HPDE6-E6E7 (cell line): Measurements from ENCODE around the gene METTL22.

ENCODE experiments used
- DNase-seq: peaks from one replicate; pipeline ENCODE4 v3.0.0; 2011; ENCODE audit warnings: missing footprints; ENCODE audit errors: extremely low spot score

METTL22 gene

DNA sequence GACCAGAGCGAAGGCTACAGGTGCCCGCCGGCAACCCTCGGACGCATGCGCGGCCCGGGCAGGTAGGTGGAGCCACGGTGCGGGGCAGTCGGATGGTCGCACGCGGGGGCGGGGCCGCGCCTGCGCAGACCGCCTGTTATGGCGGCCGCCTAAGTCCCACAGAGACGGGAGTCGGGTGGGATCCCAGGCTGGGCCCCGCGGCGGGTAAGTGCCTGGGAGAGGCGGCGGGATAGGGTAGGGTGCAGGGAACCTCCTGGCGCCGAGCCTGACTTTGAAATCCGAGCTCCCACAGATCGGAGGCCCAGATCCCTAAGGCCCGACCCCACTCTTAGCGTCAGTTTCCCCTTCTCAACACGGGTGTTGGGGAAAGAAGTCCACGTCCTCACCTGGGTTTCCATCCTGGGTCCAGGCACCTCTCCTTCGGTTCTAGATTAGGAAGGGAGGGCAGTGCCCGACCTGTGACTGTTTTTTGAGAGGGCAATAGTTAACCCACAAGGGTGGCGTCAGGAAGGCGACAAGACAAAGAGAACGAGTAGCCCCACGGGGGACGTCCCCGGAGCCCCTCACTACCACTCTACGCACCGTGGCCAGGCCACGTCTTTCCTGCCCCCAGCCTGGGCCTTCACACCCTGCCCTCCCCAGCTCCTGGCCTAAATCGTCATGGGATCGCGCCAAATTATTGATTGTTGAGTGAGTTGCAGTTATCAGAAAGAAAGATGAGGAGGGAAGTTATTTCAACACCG is at the start of gene METTL22:
METTL22 (plus strand) TSS at position 127 of the 743 bp plus-strand sequence. CDS start 3,968 bp downstream, outside the sequence.
- DNase-seq = peak; percentile 88

DNA sequence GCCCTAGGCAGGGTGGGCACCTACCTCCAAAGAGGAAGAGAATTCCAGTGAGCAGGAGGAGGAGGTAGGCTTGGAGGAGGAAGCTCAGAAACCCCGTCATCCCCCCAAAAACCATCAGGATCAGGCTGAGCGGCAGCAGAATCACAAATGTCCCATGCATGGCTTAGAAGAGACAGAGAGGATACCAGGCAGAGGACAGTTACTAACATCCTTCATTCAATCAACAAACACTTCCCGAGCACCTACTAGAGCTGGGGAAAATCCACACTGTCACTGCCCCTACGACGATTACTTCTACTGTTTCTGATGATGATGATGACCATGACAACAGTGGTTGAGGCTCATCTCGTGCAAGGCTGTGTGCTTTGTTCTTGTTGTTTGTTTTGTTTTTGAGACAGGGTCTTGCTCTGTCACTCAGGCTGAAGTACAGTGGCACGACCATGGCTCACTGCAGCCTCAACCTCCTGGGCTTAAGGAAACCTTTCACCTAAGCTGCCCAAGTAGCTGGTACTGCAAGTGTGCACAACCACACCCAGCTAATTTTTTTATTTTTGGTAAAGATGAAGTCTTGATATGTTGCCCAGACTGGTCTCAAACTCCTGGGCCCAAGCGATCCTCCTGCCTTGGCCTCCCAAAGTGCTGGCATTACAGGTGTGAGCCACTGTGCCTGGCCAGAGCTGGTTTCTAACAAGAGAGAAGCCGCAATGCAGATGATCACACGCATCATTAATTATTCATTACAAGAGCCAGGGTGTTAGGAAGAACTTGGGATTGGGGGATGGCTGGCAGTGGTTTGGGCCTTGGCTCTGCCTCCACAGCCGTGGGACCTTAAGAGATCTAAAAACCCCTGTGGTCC is 49.2 kb upstream of the METTL22 start:
- DNase-seq = no peak

- no peak for DNase-seq
These were observed 48.4 kb upstream of the METTL22 start for GRCh38 chr16:8572919-8573724.

GRCh38 chr16:8575399-8575798 is 46.1 kb upstream of the METTL22 start:
- DNase-seq = no peak

- no peak for DNase-seq
These were observed 45.1 kb upstream of the METTL22 start for GRCh38 chr16:8576141-8577004.

DNA sequence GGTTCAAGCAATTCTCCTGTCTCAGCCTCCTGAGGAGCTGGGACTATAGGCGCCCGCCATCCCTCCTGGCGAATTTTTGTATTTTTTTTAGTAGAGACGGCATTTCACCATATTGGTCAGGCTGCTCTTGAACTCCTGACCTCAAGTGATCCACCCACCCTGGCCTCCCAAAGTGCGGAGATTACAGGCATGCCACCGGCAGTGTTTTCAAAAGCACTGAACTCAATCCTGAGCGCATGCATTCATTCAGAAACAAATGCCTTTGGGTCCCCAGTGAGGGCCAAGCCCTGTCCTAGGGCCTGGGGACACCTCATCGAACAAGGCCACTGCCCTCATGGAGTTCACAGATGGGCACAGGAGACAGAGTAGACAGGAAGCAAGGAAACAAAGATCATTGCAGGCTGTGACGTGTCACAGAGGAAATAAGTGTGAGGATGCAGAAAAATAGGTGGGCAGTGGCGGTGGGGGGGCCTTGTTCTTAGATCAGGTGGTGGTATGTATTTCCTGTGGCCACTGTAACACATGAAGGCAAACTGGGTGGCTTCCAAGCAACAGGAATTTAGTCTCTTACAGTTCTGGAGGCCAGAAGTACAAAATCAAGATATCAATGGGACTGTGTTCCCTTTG is 43.7 kb upstream of the METTL22 start:
- no peak for DNase-seq

- DNase-seq = no peak
These were observed 41.9 kb upstream of the METTL22 start for GRCh38 chr16:8579559-8579958.

GRCh38 chr16:8581831-8582580 is 39.5 kb upstream of the METTL22 start:
- DNase-seq = no peak

DNA sequence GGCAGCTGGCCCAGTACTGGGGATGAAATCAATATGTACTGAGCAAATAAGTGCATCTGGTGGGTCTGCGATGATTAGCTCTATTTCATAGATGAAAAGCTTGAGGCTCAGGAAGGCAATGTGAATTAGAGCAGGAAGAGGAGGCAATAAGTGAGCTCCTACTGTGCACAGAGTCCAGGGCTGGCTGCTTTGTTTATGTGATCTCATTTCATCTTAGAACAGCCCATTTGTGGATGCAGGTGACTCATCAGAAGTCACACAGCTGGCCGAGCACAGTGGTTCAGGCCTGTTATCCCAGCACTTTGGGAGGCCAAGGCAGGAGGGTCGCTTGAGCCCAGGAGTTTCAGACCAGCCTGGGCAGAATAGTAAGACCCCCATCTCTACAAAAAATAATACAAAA is 38.3 kb upstream of the METTL22 start:
- no peak for DNase-seq

DNA sequence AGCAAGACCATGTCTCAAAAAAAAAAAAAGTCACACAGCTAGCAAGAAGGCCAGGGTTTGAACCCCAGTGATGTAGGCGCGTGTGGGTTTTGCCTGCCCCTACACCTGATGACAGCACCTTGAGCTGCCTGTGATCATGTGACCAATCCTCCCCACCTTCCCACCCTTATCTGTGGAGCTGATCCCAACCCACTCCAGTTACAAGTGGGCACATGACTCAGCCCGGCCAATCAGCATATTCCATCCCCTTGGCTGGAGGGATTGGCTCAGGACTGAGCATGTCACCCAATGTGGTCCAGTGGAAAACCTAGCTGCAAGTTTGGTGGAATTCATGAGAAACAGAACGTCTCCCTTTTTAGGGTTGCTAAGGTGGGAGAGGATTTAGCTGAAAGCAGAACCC is 37.8 kb upstream of the METTL22 start:
- DNase-seq = no peak

- DNase-seq = no peak
These were observed 36.5 kb upstream of the METTL22 start for GRCh38 chr16:8585041-8585440.

DNA sequence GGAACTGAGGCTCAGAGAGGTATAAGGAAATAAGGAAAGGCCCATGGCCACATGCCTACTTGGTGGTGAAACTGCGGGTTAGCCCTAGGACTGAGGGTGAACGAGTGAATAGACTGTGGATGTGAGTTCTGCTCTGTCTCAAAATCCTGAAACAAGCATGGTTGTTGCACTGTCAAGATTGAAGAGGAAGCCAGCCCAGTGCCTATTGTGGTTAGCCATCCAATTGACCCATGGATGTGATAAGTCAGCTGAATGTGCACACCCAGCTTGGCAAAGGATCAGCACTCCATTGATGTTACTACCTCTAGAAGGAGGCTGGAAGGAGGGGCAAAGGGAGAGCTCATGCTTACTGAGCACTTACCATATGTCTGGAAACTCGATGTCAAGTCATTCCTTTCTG is 35.6 kb upstream of the METTL22 start:
- no peak for DNase-seq

- DNase-seq = no peak
These were observed 34.4 kb upstream of the METTL22 start for GRCh38 chr16:8587065-8587464.

DNA sequence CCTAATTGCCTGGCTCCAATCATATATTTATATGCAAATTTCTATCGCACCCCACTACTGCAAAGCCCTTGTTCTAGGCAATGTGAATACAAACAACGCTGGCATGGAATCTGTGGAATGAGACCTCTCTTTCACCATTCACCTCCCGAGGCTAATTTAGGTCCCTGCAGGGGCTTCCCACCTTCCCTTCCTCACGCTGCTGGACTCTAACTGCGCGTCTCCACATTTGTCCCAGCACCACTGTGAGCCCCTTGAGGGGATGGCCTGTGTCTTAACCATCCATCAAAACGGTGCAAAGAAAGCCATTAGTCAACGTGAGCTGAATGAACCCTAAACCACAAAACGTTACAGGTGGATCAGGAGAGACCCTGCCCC is 32.8 kb upstream of the METTL22 start:
- DNase-seq = no peak

- DNase-seq = no peak
These were observed 32.2 kb upstream of the METTL22 start for GRCh38 chr16:8589057-8589899.

GRCh38 chr16:8589900-8590688 is 31.4 kb upstream of the METTL22 start, which contains the start of gene TMEM114:
Gene TMEM114 (minus strand): TSS chr16:8590511. CDS start chr16:8589838, 673 bp downstream.
- no peak for DNase-seq

DNA sequence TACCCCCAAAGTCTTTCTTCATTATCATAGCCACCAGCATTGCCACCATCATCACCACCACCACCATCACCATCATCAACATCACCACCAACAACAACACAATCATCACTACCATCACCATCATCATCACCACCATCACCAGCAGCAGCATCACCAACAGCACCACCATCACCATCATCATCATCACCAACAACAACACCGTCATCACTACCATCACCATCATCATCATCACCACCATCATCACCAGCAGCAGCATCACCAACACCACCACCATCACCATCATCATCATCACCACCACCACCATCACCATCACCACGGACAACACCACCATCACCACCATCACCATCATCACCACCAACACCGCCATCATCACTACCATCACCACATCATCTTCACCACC is 30.7 kb upstream of the METTL22 start:
- DNase-seq = no peak

DNA sequence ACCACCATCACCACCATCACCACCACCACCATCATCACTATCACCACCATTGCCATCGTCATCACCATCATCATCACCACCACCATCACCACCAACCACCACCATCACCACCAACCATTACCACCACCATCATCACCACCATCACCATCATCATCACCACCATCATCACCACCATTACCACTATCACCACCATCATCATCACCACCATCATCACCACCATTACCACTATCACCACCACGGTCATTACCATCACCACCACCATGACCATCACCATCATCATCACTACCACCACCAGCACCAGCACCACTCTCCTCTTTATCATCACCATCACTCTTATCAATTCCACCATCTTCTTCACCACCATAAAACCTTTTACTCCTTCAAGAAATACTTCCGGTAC is 30.0 kb upstream of the METTL22 start:
- DNase-seq = no peak
